C4-2B (cell line): ENCODE measurements around the gene CFD.
A peak's percentile ranks its signal among the peaks of the same experiment; 100 is the strongest.
"Not testable (repeated sequence)": the region's sequence is repeated elsewhere in the genome, so short reads cannot be mapped to it uniquely, and the experiment has no call there.

Experiments used
- H3K27ac ChIP-seq: fragments of 450-650 bp; 2 replicates; pipeline ENCODE4 v1.5.1; 2017
- CTCF ChIP-seq: fragments of 450-650 bp; conservative IDR thresholded peaks from 2 replicates; pipeline ENCODE4 v1.5.1; 2017; ENCODE audit warnings: mild to moderate bottlenecking
- ZFX ChIP-seq: fragments of 450-650 bp; IDR thresholded peaks from 2 replicates; pipeline ENCODE4 v1.6.1; 2017

The CFD gene

GRCh38 chr19:843836-844545 lies 15.5 kb upstream of the CFD start:
- H3K27ac ChIP-seq = no peak overlapping the region
- no peak for TF ChIP-seq CTCF
- no peak for TF ChIP-seq ZFX

- no peak overlapping the region for H3K27ac ChIP-seq
- TF ChIP-seq CTCF (no peak), ZFX (no peak)
Observed at GRCh38 chr19:844546-844971, 14.9 kb upstream of the CFD start.

- no peak for TF ChIP-seq ZFX
- TF ChIP-seq CTCF = no peak
- H3K27ac ChIP-seq = no peak overlapping the region
Observed at GRCh38 chr19:845707-846521, 13.6 kb upstream of the CFD start.

- TF ChIP-seq CTCF (no peak), ZFX (no peak)
Observed at GRCh38 chr19:848386-848921, 11.0 kb upstream of the CFD start.

GRCh38 chr19:849195-849594 lies 10.3 kb upstream of the CFD start:
- not testable (repeated sequence) for H3K27ac ChIP-seq

More at GRCh38 chr19:848386-848921, 11.0 kb upstream of the CFD start:
- no peak overlapping the region for H3K27ac ChIP-seq

- peak overlapping the region; percentile 13; the same call in 1 of the 2 replicates for H3K27ac ChIP-seq
- TF ChIP-seq ZFX (no peak), CTCF (no peak)
Observed at GRCh38 chr19:850221-850978, 9.1 kb upstream of the CFD start.

GRCh38 chr19:850979-851335 lies 8.5 kb upstream of the CFD start:
- peak overlapping the region; percentile 13; the same call in 1 of the 2 replicates for H3K27ac ChIP-seq
- TF ChIP-seq CTCF = no peak
